Measurements from ENCODE around the gene WDR88.

Gene WDR88

DNA sequence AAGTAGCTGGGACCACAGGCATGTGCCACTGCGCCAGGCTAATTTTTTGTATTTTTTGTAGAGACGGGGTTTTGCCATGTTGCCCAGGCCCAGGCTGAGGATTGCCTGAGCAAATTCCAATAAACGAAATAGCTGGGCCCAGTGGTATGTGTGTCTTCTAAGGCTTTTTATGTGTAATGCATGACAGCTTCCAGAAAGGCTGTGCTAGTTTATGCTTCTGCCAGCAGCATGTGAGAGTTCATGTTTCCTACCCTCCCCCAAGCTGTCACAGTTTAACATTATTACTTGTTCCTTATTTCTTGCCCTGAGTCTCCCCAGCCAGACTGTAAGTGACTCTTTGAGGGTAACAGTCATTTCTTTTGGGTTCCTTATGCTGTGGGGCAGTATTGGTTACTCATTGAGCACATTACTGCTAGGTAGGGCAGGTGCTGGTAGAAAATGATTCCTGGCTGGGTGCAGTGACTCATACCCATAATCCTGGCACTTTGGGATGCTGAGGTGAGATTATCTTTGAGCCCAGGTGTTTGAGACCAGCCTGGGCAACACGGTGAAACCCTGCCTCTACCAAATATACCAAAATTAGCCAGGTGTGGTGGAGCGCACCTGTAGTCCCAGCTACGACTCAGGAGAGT, 37.4 kb upstream of the WDR88 start:
- H2AFZ ChIP-seq (ENCODE audit: low read length) = no peak overlapping the region
- no peak overlapping the region for H3K4me2 ChIP-seq (ENCODE audit: low read length)
- no peaks in the 10 kb centered on the region for H4K20me1 ChIP-seq (ENCODE audit: insufficient read depth, low read length)
- H3K9me2 ChIP-seq (ENCODE audit: low read depth, low read length) = no peaks in the 10 kb centered on the region
- no peaks in the 10 kb centered on the region for H3K27me3 ChIP-seq (ENCODE audit: insufficient read depth, low read length)
- H3K27ac ChIP-seq (ENCODE audit: low read depth, low read length, poor library complexity, severe bottlenecking) = no peak overlapping the region
- H3K36me3 ChIP-seq (ENCODE audit: insufficient read depth, low read length) = peaks cover 65% of the 10 kb centered on the region
- no peak for TF ChIP-seq EZH2 (IDR thresholded peaks at IDR 0.05; ENCODE audit: borderline replicate concordance, low read length)
- TF ChIP-seq, protein P1, sequence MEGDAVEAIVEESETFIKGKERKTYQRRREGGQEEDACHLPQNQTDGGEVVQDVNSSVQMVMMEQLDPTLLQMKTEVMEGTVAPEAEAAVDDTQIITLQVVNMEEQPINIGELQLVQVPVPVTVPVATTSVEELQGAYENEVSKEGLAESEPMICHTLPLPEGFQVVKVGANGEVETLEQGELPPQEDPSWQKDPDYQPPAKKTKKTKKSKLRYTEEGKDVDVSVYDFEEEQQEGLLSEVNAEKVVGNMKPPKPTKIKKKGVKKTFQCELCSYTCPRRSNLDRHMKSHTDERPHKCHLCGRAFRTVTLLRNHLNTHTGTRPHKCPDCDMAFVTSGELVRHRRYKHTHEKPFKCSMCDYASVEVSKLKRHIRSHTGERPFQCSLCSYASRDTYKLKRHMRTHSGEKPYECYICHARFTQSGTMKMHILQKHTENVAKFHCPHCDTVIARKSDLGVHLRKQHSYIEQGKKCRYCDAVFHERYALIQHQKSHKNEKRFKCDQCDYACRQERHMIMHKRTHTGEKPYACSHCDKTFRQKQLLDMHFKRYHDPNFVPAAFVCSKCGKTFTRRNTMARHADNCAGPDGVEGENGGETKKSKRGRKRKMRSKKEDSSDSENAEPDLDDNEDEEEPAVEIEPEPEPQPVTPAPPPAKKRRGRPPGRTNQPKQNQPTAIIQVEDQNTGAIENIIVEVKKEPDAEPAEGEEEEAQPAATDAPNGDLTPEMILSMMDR (IDR thresholded peaks at IDR 0.05; ENCODE audit: low read length) = no peak
- H3F3A ChIP-seq (ENCODE audit: insufficient read depth, low read length) = no peaks in the 10 kb centered on the region
- no peak overlapping the region for H3K9ac ChIP-seq (ENCODE audit: low read length)
- H3K79me2 ChIP-seq (ENCODE audit: insufficient read depth, low read length) = no peaks in the 10 kb centered on the region
- no peaks in the 10 kb centered on the region for H3K9me3 ChIP-seq (ENCODE audit: low read length)
- H3K4me1 ChIP-seq (ENCODE audit: insufficient read depth, low read length, severe bottlenecking) = no peaks in the 10 kb centered on the region
- H3K4me3 ChIP-seq (ENCODE audit: low read depth, low read length, poor library complexity, severe bottlenecking) = no peak overlapping the region

DNA sequence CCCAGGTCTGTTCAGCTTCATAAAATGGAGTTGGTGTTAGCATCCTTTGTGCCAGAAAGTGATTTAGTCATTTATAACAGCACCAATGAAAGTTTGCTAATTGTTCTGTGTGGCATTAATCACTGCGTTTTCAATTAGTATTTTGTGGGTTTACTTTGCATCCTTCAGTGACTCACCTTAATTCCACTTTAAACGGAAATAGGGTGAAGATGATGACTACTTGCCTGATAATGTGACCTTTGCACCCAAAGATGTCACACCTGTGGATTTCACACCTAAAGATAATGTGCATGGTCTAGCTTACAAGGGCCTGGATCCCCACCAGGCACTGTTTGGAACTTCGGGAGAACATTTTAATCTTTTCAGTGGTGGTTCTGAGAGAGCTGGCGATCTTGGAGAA, 35.9 kb upstream of the WDR88 start:
- no peaks in the 10 kb centered on the region for H4K20me1 ChIP-seq (ENCODE audit: insufficient read depth, low read length)
- no peak overlapping the region for H2AFZ ChIP-seq (ENCODE audit: low read length)
- H3K27me3 ChIP-seq (ENCODE audit: insufficient read depth, low read length) = no peaks in the 10 kb centered on the region

DNA sequence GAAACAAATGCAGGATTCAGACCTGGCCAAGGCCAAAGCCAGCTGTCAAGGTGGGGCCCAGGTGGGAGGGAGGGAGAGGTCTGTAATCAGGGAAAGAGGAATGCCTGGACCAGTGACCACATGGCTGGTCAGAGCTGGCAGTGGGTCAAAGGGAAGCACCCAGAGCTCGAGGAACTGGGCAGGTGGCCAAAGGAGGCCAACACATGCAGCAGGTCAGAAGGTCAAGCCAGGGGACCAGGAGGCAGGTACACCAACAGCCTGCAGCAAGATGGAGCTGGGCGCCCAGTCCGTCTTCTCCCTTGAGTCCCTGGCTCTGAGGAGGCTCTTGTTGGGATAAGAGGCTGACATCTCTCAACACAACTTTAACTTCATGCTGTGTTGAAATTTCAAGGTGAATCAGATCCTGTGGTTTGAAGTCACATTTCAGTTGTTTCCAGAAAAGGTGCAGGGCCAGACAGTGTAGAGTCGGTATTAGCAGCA, 33.8 kb upstream of the WDR88 start:
- Histone ChIP-seq H3K4me3 (ENCODE audit: low read depth, low read length, poor library complexity, severe bottlenecking) (no peak overlapping the region), H3K9ac (ENCODE audit: low read length) (no peak overlapping the region), H3K9me3 (ENCODE audit: low read length) (no peaks in the 10 kb centered on the region), H2AFZ (ENCODE audit: low read length) (no peak overlapping the region), H3K27me3 (ENCODE audit: insufficient read depth, low read length) (no peaks in the 10 kb centered on the region), H3F3A (ENCODE audit: insufficient read depth, low read length) (no peaks in the 10 kb centered on the region), H3K79me2 (ENCODE audit: insufficient read depth, low read length) (no peaks in the 10 kb centered on the region), H3K4me2 (ENCODE audit: low read length) (no peak overlapping the region), H3K4me1 (ENCODE audit: insufficient read depth, low read length, severe bottlenecking) (no peaks in the 10 kb centered on the region), H3K27ac (ENCODE audit: low read depth, low read length, poor library complexity, severe bottlenecking) (no peak overlapping the region), H4K20me1 (ENCODE audit: insufficient read depth, low read length) (no peaks in the 10 kb centered on the region), H3K36me3 (ENCODE audit: insufficient read depth, low read length) (peaks cover 71% of the 10 kb centered on the region), H3K9me2 (ENCODE audit: low read depth, low read length) (no peaks in the 10 kb centered on the region)
- no peak for TF ChIP-seq EZH2 (IDR thresholded peaks at IDR 0.05; ENCODE audit: borderline replicate concordance, low read length)
- TF ChIP-seq, protein P1 (IDR thresholded peaks at IDR 0.05; ENCODE audit: low read length) = no peak

More for the DNA sequence above, 35.9 kb upstream of the WDR88 start:
- Histone ChIP-seq H3K9ac (ENCODE audit: low read length) (no peak overlapping the region), H3K4me1 (ENCODE audit: insufficient read depth, low read length, severe bottlenecking) (no peaks in the 10 kb centered on the region), H3K36me3 (ENCODE audit: insufficient read depth, low read length) (peaks cover 64% of the 10 kb centered on the region), H3K4me3 (ENCODE audit: low read depth, low read length, poor library complexity, severe bottlenecking) (no peak overlapping the region), H3K4me2 (ENCODE audit: low read length) (no peak overlapping the region), H3K27ac (ENCODE audit: low read depth, low read length, poor library complexity, severe bottlenecking) (no peak overlapping the region), H3F3A (ENCODE audit: insufficient read depth, low read length) (no peaks in the 10 kb centered on the region), H3K9me2 (ENCODE audit: low read depth, low read length) (no peaks in the 10 kb centered on the region), H3K79me2 (ENCODE audit: insufficient read depth, low read length) (no peaks in the 10 kb centered on the region), H3K9me3 (ENCODE audit: low read length) (no peaks in the 10 kb centered on the region)
- no peak for TF ChIP-seq EZH2 (IDR thresholded peaks at IDR 0.05; ENCODE audit: borderline replicate concordance, low read length)
- TF ChIP-seq, protein P1 (IDR thresholded peaks at IDR 0.05; ENCODE audit: low read length) = no peak
